NCI-H82 treated with DMSO at 0.1 percent for 48 hours (cell line): Measurements from ENCODE around the gene RAB31.
"Not testable (repeated sequence)": the region's sequence is repeated elsewhere in the genome, so short reads cannot be mapped to it uniquely, and the experiment has no call there.

ENCODE experiments used
- DNase-seq: peaks from one replicate; lab custom pipeline; 2025; ENCODE audit not compliant: unreplicated experiment; lab: John Stamatoyannopoulos, UW

RAB31 gene

DNA sequence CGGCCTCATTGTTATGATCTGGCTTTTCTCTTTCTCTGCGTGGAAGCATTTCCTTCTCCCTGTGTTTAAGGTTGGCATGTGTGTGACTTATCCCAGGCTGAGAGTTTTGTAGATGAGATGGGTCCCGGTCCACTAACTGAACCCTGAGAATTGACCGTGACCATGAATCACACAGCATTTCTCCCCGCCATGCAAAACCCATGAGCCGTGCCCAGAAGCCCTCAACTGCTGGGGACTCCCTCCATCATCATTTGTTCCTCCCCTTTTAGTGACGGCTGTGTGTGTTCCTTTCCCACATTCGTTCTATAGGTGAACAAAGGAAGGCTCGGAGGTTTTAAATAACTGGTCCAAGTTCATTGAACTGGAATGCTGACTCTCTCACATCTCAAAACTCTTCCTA is 147.6 kb downstream of the RAB31 start:
- DNase-seq = no peak

DNA sequence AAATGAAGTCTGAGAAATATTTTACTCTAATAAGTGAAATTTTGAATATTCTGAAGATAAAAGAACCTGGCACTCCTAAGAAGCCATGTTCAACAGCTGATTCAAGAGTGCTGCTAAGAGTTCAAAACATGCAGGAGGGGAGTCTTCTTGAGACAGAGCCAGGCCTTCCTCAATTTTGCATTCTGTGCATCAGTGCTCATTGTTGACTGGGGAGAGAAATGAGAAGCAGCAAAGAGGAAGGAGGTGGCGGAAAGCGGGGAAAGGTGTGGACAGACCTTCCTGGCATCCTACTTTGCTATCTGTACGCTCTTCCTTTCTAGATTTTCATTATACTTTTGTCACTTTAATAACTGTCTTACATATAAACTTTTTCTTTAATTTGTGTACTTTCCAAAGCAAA is 148.0 kb downstream of the RAB31 start:
- DNase-seq = no peak

- not testable (repeated sequence) for DNase-seq
These were observed 149.4 kb downstream of the RAB31 start for GRCh38 chr18:9857479-9857998.

GRCh38 chr18:9858642-9859041 is 150.5 kb downstream of the RAB31 start:
- no peak for DNase-seq

DNA sequence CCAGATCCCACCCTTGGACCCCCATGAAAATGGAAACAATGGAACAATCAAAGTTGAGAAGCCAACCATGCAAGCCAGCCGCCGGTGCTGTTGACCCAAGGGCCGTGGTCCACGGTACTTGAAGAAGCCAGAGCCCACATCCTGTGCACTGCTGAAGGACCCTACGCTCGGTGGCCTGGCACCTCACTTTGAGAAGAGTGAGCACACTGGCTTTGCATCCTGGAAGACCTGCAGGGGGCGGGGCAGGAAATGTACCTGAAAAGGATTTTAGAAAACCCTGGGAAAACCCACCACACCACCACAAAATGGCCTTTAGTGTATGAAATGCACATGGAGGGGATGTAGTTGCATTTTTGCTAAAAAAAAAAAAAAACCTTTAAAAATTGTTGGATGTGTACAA is 151.1 kb downstream of the RAB31 start:
- no peak for DNase-seq

DNA sequence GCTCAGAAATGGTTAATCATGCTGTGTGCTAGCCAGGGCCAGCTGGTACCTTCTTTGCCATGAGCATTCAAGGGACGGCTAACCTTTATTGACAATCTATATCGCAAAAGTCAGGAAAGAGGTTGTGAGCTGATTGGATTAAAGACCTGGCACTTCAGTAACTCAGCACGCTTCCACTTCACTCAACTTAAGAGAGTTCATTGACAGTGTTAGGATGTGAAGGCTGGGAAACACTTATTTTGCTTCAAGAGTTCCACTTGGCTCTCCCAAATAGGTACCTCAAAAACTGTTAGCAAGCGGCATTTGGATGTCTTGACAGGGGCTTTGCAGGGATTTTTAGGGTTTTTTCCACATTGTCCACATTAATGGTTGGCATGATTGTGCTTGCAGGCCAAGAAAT is 152.6 kb downstream of the RAB31 start:
- DNase-seq = no peak

GRCh38 chr18:9861157-9861556 is 153.1 kb downstream of the RAB31 start:
- no peak for DNase-seq

DNA sequence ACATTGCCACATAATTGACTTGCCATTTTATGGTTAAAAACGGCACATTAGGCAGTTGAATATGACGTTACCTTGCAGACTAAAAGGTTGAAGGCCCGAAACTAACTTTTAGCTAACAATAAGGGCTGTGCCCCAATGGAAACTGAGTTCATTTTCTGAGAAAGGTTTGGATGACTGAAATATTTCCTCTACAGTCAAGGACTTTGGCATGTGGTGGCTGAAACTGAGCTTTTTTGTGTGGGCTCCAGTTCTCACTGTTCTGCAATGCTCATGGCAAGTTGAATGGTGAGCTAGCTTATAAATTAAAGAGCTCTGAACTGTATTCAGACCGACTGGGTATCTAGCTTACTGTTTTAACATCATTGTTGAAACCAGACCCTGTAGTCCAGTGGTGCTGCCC is 153.8 kb downstream of the RAB31 start:
- no peak for DNase-seq

DNA sequence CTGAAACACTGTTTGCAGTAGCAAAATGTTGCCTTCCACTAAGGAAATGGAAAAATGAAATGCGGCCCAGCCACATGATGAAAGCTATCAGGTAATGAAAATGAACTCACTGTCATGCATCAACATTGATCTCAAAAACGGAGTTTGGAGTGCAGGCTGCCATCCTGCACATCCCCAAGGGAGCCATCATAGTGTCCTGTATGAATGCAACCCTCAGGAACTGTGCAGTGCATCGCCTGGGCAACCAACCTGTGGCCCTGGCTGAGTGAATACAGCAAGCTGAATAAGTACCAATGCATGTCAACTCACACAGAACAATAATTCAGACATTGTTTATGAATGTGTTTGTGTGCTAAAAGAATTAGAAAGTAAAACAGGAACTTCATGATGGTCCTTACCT is 154.6 kb downstream of the RAB31 start:
- no peak for DNase-seq

DNA sequence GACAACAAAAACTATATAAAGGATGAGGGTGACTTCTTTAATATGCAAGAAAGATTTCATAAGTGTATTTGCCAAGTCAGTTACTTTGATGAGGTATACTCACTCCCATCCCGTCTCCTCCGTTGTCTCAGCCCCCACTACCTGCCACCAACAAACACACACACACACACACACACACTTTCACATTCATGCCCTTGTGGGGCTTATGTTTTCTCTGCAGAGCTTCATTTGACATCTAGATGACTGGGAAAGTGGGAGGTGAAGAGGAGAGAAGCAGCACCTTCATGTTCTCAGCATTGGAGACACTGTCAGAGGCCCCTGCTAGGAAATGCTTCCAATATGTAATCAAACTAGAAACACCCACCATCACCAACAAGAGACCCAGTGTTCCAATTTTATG is 155.2 kb downstream of the RAB31 start:
- no peak for DNase-seq

DNA sequence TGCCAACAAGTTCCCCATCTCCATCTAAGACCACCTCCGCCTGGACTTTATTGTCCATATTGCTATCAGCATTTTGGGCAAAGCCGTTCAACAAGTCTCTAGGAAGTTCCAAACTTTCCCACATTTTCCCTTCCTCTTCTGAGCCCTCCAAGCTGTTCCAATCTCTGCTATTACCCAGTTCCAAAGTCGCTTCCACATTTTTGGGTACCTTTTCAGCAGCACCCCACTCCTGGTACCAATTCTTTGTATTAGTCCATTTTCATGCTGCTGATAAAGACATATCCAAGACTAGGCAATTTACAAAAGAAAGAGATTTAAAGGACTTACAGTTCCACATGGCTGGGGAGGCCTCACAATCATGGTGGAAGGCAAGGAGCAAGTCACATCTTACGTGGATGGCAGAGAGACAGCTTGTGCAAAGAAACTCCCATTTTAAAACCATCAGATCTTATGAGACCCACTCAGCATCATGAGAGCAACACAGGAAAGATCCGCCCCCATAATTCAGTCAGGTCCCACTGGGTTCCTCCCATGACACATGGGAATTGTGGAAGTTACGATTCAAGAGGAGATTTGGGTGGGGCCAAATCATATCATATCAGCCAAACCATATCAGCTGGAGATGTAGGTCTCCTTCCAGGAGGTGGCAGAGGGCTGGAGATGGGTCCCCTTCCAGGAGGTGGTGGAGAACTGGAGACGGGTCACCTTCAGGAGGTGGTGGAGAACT is 157.8 kb downstream of the RAB31 start:
- no peak for DNase-seq

- DNase-seq = no peak
These were observed 158.5 kb downstream of the RAB31 start for GRCh38 chr18:9866627-9867026.

DNA sequence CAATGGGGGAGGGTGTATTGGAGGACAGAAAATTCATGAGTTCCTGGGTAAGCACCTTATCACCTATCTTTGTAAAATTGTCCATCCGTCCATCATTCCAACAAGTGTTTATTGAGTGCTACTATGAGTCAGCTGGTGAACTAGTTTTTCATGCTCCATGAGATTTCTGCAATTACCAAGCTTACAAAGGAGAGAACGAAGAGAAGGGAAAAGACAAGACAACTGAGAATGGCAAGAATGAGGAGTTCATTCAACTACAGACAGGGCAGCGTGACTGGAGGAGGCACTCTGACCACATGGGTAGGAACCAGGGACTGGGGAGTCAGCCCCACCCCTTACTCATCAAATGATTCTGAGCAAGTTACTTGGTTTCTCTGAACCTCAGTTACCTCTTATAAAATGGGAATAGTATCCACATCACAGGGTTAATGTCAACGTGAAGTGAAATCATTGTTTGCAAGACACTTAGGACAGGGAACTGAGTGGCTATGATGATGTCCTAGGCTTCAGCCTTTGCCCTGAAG is 159.0 kb downstream of the RAB31 start:
- no peak for DNase-seq

- no peak for DNase-seq
These were observed 161.0 kb downstream of the RAB31 start for GRCh38 chr18:9868857-9869714.

GRCh38 chr18:9869715-9870430 is 161.8 kb downstream of the RAB31 start:
- no peak for DNase-seq

DNA sequence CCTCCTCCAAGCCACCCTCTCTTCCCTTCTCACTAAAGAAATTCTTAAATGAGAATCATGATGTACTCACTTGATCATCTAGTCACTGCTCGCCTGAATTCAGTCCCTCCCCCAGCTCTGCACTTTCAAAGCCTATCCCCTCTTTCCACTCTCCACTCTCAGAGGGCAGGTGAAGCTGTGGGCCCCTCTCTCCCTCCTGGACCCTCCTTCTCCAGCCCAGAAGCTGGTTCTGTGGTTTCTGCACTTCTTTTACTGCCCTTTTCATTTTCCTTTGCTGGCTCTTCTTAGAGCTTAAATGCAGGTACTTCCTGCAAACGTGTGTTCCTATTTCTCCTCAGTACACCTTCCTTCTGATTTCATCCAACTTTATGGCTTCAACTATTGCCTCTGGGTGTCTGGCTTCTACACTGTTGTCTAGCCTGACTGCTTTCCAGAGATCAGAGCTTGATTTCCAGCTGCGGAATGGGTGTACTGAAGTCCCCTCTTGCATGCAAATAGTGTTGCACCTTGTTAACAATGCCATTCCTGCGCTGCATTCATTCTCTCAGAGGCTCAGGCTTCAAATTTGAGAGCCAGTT is 162.4 kb downstream of the RAB31 start:
- no peak for DNase-seq

DNA sequence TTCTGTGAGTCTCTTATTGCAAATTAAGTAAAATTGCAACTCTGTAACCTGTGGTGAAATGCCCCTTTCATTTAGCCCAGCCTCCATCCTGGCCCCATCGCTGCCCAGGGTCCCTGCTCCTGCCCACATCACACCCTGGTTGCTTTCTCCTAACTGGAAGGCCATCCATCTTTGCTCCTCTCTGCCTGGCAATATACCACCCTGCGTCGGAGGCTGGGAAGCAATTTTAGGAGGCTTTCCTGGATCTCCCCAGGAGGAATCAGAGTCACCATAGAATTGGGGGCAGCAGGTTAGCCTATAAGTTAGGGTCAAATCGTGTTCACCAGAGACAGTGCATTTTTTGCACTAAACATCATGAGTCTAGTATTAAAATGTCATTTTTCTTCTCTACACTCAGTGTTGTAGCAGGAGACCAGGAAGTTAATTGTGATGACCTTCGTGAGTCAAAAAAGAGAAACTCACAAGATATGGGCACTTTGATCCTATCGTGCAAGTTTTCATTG is 163.2 kb downstream of the RAB31 start:
- DNase-seq = no peak

DNA sequence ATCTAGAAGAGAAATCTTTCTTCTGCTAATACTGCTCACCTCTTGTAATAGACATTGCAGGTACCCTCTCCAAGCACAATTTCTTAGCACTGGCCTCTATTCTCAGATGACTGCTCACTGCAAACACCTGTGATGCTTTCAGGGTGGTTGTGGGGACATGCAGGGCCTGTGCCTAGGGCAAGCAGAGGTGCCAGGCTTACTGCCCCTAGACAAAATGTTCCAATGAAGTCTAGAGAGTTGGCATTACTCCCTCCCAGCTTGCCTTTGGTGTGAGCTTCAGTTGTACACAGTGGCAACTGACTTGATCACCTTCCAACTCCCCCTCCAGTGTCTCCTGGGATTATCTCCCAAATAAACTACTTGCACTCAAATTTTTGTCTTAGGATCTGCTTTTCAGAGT is 164.7 kb downstream of the RAB31 start:
- DNase-seq = no peak

- no peak for DNase-seq
These were observed 166.6 kb downstream of the RAB31 start for GRCh38 chr18:9874728-9875127.

GRCh38 chr18:9876212-9876866 is 168.2 kb downstream of the RAB31 start:
- no peak for DNase-seq
